GM19099 (cell line): ENCODE data around the gene MARVELD2.

ENCODE experiments used
- POLR2A ChIP-seq: IDR thresholded peaks from 3 replicates; pipeline ENCODE4 v1.6.1; 2011; ENCODE audit warnings: low read depth; ENCODE audit not compliant: insufficient read length; ENCODE audit errors: extremely low read depth

Gene MARVELD2

DNA sequence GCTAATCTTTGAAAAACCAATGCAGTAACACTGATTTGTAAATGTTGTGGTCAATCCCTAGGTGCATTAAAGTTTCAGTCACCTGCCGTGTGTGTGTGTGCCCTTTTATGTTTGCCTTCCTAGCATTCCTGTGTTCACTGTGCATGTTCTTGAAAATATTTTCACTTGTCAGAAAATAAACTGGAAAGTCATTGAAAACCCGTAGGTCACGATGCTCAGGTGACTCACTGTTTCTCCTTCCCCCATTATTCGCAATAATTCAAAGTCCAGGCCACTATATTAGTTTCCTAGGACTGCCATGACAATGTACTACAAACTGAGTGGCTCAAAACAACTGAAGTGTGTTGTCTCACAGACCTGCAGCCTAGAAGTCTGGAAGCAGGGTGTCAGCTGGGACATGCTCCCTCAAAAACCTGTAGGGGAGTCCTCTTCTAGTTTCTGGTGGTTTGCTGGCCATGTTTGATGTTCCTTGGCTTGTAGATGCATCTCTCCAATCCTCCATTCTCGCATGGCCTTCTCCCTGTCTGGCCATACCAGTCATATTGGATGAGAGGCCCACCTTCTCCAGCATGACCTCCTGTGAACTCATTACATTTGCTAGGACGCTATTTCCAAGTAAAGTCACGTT lies 29.3 kb downstream of the MARVELD2 start:
- no peak for TF ChIP-seq POLR2A

- no peak for TF ChIP-seq POLR2A
These were observed 34.6 kb downstream of the MARVELD2 start for GRCh38 chr5:69449511-69449910.

- TF ChIP-seq POLR2A = no peak
These were observed 35.2 kb downstream of the MARVELD2 start for GRCh38 chr5:69450116-69450515.

GRCh38 chr5:69451941-69452647 lies 37.2 kb downstream of the MARVELD2 start:
- TF ChIP-seq POLR2A = no peak

GRCh38 chr5:69454460-69455249 lies 39.7 kb downstream of the MARVELD2 start:
- no peak for TF ChIP-seq POLR2A

DNA sequence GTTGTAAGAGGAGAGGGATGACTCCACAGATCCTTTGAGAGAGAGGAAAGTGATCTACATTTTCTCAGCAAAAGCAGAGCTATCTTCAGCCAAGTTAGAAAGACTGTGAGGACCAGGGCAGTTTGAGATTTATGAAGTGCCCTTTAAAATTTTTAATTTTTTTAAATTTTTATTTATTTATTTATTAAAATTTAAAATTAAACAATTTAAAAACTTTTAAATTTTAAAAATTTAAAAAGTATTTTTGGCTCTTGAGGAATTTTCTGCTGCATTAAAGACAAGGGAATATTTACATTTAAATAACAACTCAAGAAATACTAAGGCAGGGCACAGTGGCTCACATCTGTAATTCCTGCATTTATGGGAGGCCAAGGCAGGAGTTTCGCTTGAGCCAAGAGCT lies 47.3 kb downstream of the MARVELD2 start:
- TF ChIP-seq POLR2A = no peak

GRCh38 chr5:69467442-69468225 lies 52.7 kb downstream of the MARVELD2 start:
- TF ChIP-seq POLR2A = no peak

DNA sequence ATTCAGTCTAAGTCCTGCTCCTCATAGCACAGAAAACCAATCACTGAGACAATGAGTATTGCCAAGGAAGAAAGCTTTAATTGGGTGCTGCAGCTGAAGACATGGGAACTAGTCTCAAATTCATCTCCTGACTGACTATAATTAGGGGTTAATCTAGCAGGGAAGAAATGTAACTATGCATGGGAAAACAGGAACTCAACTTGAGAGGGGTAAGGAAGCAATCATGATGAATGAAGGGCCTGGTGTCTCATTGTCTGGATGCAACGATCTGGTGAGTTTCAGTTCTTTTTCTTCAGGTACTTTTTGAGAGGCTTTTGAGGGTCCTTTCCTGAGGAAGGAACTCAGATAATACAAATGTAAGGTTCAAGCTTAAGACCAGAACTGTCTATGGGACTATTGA lies 53.7 kb downstream of the MARVELD2 start:
- no peak for TF ChIP-seq POLR2A

- no peak for TF ChIP-seq POLR2A
These were observed 62.3 kb downstream of the MARVELD2 start for GRCh38 chr5:69477170-69477569.

- no peak for TF ChIP-seq POLR2A
These were observed 70.0 kb downstream of the MARVELD2 start for GRCh38 chr5:69484891-69485290.

GRCh38 chr5:69485471-69485870 lies 70.6 kb downstream of the MARVELD2 start:
- TF ChIP-seq POLR2A = no peak

DNA sequence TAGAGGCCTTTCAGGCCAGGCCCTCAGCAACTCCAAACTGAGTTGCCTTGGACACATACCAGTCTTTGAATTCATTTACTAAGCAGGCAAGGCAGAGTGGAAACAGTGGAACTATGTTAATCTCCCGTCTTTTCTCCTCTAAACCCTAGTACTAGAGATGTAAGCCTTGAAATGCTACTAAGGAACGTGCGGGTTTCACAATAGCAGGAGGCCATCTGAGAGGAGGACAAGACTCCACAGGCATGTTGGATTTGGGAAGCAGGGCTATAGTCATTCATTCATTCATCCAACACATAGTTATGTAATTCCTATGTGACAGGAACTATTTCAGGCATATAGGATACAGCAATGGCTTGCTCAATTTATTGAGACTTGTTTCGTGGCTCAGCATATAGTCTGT lies 74.3 kb downstream of the MARVELD2 start:
- TF ChIP-seq POLR2A = no peak

DNA sequence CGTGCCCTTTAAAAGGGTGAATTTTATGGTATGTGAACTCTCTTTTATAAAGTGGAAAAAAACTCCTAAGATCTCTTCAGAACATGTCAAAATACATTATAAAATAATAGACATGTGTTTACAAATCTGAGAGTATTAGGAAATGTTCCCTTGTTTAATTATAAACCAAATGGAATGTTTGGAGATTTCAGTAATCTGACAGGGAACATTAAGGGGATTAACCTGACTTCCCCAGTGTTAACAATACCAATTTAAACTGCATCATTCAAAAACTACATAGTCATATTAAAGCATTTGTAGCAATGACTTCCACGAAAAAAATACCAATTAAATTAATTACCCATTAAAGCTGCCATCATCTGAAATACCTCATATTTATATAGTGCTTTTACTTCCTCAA lies 76.1 kb downstream of the MARVELD2 start:
- TF ChIP-seq POLR2A = no peak

- no peak for TF ChIP-seq POLR2A
These were observed 77.0 kb downstream of the MARVELD2 start for GRCh38 chr5:69491838-69492390.
